ENCODE data around the gene KIF26B.

KIF26B gene

GRCh38 chr1:245332085-245332484, 177.3 kb downstream of the KIF26B start:
- Histone ChIP-seq H2AFZ (ENCODE audit: low read length) (no peak overlapping the region), H3K4me2 (ENCODE audit: low read depth, low read length, poor library complexity, severe bottlenecking) (no peak overlapping the region), H3K4me3 (ENCODE audit: low read length, poor library complexity, severe bottlenecking) (no peak overlapping the region), H3K9ac (ENCODE audit: low read depth, low read length, poor library complexity, severe bottlenecking) (no peak overlapping the region), H3K36me3 (ENCODE audit: insufficient read depth, low read length) (no peaks in the 10 kb centered on the region), H3K27me3 (ENCODE audit: insufficient read depth, low read length, poor library complexity, severe bottlenecking) (no peaks in the 10 kb centered on the region), H3K9me2 (replicated peaks; ENCODE audit: low read depth, low read length) (no peaks in the 10 kb centered on the region), H3K9me3 (ENCODE audit: insufficient read depth, low read depth, low read length) (no peaks in the 10 kb centered on the region), H3F3A (ENCODE audit: low read depth) (no peaks in the 10 kb centered on the region), H3K79me2 (ENCODE audit: insufficient read depth, low read length) (no peaks in the 10 kb centered on the region), H3K4me1 (ENCODE audit: insufficient read depth, low read length, poor library complexity, severe bottlenecking) (no peaks in the 10 kb centered on the region), H4K20me1 (ENCODE audit: insufficient read depth, low read length, poor library complexity, severe bottlenecking) (no peaks in the 10 kb centered on the region)
- TF ChIP-seq EZH2phosphoT487 (IDR thresholded peaks at IDR 0.05; ENCODE audit: borderline replicate concordance) (no peak), CTCF (conservative IDR thresholded peaks at IDR 0.05; ENCODE audit: low read length) (no peak)

- Histone ChIP-seq H3K4me1 (ENCODE audit: insufficient read depth, low read length, poor library complexity, severe bottlenecking) (no peaks in the 10 kb centered on the region), H3K9ac (ENCODE audit: low read depth, low read length, poor library complexity, severe bottlenecking) (no peak overlapping the region), H3F3A (ENCODE audit: low read depth) (no peaks in the 10 kb centered on the region), H3K4me2 (ENCODE audit: low read depth, low read length, poor library complexity, severe bottlenecking) (no peak overlapping the region), H3K27me3 (ENCODE audit: insufficient read depth, low read length, poor library complexity, severe bottlenecking) (no peaks in the 10 kb centered on the region), H4K20me1 (ENCODE audit: insufficient read depth, low read length, poor library complexity, severe bottlenecking) (no peaks in the 10 kb centered on the region), H3K9me2 (replicated peaks; ENCODE audit: low read depth, low read length) (no peaks in the 10 kb centered on the region), H3K9me3 (ENCODE audit: insufficient read depth, low read depth, low read length) (no peaks in the 10 kb centered on the region), H2AFZ (ENCODE audit: low read length) (no peak overlapping the region), H3K36me3 (ENCODE audit: insufficient read depth, low read length) (no peaks in the 10 kb centered on the region), H3K79me2 (ENCODE audit: insufficient read depth, low read length) (no peaks in the 10 kb centered on the region), H3K4me3 (ENCODE audit: low read length, poor library complexity, severe bottlenecking) (no peak overlapping the region)
- TF ChIP-seq CTCF (conservative IDR thresholded peaks at IDR 0.05; ENCODE audit: low read length) (no peak), EZH2phosphoT487 (IDR thresholded peaks at IDR 0.05; ENCODE audit: borderline replicate concordance) (no peak)
Measured at GRCh38 chr1:245332513-245332912, 177.7 kb downstream of the KIF26B start.

GRCh38 chr1:245334235-245334634, 179.4 kb downstream of the KIF26B start:
- no peaks in the 10 kb centered on the region for H3K9me2 ChIP-seq (replicated peaks; ENCODE audit: low read depth, low read length)

More at GRCh38 chr1:245334235-245334634, 179.4 kb downstream of the KIF26B start:
- Histone ChIP-seq H3K4me1 (ENCODE audit: insufficient read depth, low read length, poor library complexity, severe bottlenecking) (no peaks in the 10 kb centered on the region), H3F3A (ENCODE audit: low read depth) (no peaks in the 10 kb centered on the region), H3K9me3 (ENCODE audit: insufficient read depth, low read depth, low read length) (no peaks in the 10 kb centered on the region), H2AFZ (ENCODE audit: low read length) (no peak overlapping the region), H3K27me3 (ENCODE audit: insufficient read depth, low read length, poor library complexity, severe bottlenecking) (no peaks in the 10 kb centered on the region), H3K4me3 (ENCODE audit: low read length, poor library complexity, severe bottlenecking) (no peak overlapping the region), H4K20me1 (ENCODE audit: insufficient read depth, low read length, poor library complexity, severe bottlenecking) (no peaks in the 10 kb centered on the region), H3K9ac (ENCODE audit: low read depth, low read length, poor library complexity, severe bottlenecking) (no peak overlapping the region), H3K79me2 (ENCODE audit: insufficient read depth, low read length) (no peaks in the 10 kb centered on the region), H3K36me3 (ENCODE audit: insufficient read depth, low read length) (no peaks in the 10 kb centered on the region), H3K4me2 (ENCODE audit: low read depth, low read length, poor library complexity, severe bottlenecking) (no peak overlapping the region)
- TF ChIP-seq EZH2phosphoT487 (IDR thresholded peaks at IDR 0.05; ENCODE audit: borderline replicate concordance): no peak
- TF ChIP-seq CTCF (conservative IDR thresholded peaks at IDR 0.05; ENCODE audit: low read length): no peak

Measured in Loucy (cell line).